ENCODE results near the gene ZBTB42.
"Not testable (repeated sequence)": the region's sequence is repeated elsewhere in the genome, so short reads cannot be mapped to it uniquely, and the experiment has no call there.

ZBTB42 gene

DNA sequence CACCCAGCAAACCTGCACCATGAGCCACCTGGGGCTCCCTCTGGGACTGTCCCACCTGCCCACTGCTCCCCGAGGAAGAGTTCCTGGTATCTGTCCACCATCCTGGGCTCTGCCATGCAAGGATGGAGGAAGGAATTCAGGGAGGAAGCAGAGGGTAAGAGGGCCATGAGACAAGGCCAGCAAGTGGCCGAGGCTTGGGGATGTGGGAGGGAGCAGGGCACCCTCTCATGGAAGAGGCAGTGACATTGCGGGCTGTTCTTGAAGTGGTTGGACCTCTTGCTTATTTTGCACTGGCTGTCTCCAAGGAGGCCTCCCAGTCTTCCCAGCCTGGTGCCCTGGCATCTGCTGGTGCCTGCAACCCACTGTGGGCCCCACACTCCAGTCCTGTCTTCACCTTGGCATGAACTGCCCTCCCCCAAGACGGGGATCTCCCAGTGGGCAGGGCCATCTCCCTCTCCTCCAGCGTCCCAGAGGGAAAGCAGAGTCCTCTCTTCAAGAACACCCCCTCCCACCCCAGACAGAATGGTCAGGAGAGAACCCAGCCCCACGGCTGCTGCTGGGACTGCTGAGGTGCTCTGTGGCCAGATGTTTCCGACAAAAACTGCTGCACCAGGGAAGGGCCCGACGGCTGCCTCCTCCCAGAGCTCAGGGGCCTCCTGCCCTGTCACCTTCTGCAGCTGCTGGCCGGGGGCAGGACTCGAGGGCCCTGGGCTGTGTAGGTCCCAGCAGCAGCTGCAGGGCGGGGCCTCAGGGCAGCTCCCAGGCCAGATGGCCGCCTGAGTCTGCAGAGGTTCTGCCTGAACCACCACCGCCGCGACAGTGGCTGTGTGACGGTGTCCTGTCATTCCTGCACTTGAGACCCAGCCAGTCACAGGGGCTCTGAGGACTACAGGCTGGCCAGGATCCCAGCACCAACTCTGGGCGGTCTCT, 3.5 kb upstream of the ZBTB42 start:
- peak; percentile 15 for DNase-seq

DNA sequence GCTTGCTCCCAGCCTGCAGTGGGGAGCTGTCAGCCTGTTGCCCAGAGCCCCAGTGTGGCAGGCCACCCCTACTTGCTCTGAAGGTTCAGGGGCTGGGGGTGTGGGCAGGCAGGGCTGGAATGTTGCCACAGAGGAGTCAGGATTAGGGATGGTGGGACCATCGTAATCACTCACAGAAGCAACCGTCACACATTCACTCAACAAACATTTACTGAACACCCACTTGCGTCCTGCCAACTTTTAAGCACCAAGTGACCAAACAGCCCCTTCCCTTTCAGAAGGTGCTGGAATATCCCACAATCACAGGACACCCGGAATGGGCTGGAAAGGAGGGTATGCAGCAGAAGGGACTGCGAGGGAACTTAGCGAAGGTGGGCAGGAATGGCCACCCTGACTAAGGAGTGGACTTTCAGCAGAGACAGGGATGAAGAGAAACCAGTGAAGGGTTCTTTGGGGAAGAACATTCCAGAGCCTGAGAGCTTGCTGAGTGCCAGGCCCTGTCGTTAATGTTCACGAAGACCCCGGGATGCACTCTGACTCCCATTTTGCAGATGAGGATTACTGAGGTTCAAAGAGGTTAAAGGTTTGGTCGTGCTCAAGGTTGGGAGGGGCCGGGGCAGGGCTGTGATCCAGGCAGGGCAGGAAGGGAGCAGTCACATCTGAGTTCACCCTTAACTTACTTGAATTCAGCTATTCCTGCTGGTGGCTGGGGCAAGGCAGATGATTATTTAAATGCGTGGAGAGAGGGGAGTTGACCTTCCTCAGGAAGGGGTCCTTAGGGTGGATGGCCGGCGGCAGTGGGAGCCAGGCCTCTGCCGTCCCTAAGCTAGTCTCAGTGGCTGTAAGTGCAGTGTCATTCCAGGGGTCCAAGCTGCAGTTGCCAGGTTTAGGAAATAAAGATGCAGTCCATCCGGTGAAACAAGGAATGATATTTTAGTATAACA, 2.3 kb upstream of the ZBTB42 start:
- no peak for DNase-seq

DNA sequence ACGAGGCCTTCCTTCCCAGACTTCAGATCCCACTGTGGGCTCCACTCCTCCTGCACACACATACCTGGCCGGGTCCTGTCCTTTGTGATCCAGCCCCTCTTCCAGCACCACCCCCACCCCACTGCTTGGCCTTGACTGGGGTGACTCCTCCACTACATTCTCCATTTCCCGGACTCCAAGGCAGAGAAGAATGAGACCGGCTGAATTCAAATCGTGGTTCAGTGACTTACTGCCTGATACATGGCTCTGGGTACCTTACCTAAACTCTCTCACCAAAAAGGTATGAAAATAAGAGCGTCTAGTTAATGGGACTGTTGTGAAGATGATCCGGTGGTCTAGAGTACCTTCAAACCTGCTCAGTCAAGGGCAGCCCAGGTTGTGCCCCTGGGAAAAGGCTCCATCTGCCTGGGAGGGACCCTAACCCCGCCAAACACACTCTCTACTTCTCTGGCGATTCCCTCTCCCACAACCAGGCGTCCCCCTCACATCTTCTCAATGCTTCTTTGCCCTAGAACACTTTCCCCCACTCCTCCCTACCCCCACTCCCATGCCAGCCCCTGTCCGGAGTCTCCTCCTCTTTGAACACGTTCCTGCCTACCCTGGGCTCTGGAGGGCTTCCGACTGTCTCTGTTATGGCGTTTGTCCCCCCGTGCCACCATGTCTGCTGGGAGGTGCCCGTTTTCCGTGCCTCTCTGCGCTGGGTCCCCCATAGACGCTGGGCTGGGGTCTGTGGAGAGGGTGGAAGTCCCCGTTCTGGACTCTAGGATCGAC, 1.5 kb upstream of the ZBTB42 start:
- no peak for DNase-seq

DNA sequence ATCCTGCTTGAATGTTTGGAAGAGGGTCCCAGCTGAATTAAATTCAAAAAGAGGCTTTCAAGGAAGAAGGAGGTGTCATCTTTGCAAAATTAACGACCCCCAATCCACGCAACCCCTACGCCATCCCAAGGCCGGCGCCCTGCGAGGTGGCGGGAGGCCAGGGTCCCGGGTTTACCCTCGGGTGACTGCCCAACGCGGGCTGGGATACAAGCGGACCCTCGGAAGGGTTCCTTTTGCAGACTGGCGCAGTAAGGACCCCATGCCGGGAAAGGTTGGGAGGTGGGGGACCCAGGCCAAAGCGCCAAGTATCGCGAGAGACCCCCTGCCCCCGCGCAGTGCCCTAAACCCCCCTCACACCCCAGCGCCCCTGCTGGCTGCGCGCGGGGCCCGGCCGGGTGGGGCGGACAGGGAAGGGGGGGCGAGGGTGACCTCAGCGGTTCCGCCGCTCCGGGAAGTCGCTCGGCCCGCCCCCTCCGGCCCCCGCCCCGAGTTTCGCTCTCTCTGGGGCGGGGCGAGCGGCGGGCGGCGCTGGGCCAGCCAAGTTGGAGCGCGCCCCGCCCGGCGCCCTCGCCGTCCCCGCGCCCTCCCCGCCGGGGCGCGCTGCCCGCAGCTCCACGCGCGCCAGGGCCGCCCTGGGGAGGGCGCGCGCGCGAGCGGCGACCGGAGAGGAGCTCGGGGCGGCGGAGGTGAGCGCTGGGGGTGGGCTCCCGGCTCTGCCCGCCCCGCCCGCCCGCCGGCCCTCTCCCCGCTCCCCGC, 708 bp upstream of the ZBTB42 start:
- DNase-seq = peak; percentile 80

DNA sequence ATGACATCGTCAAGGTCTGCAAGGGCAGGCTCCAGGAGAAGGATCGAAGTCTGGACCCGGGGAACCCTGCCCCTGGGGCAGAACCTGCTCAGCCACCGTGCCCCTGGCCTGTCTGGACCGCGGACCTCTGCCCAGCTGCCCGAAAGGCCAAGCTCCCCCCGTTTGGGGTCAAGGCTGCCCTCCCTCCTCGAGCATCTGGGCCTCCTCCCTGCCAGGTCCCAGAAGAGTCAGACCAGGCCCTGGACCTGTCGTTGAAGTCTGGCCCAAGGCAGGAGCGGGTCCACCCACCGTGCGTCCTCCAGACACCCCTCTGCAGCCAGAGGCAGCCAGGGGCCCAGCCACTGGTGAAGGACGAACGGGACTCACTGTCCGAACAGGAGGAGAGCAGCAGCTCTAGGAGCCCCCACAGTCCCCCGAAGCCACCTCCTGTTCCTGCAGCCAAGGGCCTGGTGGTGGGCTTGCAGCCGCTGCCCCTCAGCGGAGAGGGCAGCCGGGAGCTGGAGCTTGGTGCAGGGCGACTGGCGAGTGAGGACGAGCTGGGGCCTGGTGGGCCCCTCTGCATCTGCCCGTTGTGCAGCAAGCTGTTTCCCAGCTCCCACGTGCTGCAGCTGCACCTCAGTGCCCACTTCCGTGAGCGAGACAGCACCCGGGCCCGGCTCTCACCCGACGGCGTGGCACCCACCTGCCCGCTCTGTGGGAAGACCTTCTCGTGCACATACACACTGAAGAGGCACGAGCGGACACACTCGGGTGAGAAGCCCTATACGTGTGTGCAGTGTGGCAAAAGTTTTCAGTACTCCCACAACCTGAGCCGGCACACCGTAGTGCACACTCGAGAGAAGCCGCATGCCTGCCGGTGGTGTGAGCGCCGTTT, 856 bp downstream of the ZBTB42 start:
- no peak for DNase-seq

DNA sequence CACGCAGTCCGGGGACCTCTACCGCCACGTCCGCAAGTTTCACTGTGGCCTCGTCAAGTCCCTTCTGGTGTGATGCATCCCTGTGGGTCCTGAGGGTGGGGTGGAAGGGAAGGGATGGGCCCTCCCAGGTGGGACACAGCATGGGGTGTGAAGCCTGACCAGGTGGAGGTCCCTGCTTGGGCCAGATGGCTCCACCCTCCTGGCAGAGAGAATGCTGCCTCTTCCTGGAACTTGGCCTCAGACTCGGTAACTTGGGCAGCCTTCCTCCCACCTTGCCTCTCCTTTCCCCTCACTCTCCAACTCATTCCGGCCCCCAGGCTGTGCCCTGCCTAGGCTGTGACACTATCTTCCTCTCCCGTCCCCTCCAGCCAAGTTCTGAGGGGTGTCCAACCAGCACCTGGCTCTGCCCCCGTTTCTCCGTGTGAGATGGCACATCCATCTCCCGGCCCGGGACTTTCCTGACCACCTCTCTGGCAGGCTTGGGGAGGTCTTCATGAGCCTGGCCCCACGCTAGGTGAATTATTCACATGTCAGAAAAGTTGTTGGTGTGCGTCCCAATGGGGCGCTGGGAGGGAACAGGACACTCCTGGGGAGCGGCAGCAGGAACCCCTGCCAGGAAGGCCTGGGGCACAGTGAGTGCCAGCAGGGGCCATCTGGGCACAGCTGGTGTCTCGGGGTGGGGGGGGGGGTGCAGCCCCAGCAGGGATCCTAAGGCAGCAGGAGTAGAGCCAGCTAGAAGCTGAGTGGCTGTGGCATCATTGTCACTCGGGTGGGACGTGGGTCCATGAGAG, 1.7 kb downstream of the ZBTB42 start:
- DNase-seq = no peak

DNA sequence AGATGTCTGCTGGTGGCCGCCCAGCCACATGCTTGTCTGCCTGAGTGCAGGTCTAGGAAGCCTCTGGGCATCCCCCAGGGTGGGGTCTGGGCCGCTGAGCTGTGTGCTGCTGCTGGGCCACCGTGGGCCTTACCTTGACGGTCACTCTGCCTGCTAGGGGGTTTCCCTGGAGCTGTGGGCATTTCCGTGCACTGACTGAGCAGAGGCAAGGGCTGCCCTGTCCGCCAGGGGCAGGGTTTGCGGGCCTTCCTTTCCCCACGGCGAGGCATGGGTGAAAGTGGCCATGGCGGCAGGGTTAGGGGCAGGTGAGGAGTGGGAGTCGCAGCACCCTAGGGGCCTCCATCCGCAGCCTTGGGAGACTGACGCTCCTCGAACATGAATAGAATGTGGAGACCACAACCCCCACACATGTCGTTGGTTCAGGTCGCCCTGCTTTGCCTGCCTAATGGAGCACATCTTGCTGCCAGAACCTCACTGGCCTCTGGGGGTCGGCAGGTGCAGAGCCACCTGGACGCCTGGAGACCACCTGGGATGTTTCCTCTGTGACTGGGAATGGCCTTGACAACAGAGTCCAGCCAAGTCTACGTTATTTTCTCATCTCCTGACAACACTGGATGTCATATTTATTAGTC, 2.5 kb downstream of the ZBTB42 start:
- no peak for DNase-seq

DNA sequence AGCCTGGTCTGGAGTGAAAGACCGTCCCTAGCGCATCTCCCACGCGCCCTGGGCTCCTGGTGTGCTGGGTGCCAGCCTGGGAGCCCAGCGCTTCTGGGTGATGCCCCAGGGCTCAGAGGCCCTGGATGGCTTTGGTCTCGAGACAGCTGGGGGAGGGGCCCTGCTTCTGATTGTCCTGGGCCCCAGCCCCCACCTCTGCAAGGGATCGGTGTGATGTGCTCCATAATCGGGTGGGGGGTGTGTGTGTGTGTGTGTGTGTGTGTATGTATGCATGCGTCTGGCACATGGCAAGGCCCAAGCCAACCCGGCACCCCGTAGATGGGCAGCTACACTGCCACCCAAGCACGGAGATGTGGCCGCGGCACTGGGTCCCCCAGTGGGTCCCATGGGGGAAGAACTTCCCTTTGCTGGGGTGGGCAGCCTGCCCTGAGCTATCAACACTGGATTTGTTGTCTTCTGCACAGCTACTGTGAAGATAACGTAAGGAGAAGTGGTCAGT, 3.1 kb downstream of the ZBTB42 start:
- no peak for DNase-seq

DNA sequence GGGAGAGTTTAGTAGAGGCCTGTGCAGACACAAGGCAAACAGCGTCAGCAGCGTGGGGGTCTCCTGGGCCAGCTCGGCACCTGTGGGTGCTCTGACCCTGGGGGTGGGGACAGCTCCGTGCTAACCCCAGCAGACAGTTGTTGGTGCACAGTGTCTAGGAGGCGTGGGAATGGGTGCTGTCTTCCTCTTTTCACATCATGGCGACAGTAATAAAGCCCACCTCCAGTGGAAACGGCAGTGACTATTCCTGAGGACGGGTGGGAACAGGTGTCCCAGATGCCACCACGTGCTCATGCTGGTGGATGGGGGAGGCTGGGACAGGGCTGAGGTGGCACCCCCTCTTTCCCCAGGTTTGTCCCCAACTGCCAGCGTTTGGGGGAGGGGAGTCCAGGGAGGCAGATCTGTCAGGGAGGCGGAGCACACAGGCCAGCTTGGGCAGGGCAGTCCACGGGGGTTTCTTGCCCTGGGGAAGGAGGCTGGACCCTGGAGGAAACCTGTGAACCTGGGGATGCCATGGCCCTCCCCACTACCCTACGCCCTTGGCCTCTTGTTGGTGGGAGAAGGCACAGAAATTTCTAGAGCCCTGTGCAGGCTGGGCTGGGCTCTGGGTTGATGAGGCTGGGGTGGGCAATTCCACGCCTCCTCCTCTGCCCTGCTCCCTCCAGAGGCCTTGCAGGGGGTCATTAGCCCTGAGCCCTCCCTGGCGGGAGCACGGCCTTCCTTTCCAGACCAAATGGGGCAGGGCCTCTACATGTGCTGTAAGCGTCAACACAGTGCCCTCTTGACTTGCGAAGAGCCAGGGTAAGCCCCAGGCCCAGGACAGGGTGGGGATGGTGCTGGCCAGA, 3.8 kb downstream of the ZBTB42 start:
- DNase-seq = no peak

DNA sequence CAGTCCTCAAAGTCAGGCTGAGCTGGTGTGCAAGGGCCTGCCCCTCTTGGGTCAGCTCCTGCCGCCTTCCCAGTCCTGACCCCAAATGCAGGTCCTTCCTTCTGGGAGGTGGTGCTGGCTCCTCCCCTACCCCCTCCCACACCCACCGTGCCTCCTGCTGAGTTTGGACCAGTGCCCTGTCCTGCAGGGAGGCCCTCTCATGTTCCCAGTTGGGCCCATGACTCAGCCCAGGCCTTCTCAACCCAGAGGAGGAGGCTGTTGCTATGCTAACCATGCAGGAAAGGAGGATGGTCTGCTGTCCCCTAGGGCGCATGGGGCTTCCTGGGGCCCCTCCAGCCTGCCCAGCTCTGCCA, 4.4 kb downstream of the ZBTB42 start:
- peak; percentile 37 for DNase-seq

DNA sequence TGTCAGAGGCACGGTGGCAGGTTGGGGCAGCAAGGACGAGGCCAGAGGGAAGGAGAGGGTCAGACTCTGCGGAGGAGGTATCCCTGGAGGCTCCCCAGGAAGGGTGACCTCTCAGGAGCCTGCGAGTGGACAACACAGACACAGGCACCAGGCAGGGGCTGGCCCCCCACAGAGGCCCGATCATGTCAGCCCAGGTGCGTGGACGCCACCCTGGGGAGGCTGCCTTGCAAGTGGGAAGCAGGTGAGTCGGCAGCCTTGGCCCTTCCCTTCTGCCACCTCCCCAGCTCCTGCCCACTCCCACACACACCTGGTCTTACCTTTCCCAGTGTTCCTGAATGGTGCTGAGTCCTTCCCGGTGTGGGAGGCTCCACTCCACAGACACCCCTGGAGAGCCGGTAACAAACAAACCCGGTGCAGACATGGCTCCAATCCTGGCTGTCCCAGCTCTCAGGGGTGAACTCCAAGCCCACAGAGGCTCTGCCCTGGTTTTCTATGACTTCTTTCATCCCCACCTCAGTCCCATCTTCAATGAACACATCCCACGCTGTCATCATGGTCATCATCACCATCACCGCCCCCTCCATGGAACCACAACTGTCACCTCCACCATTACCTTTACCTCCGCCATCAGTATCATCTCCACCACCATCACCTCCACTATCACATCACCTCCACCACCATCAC, 5.2 kb downstream of the ZBTB42 start:
- no peak for DNase-seq

DNA sequence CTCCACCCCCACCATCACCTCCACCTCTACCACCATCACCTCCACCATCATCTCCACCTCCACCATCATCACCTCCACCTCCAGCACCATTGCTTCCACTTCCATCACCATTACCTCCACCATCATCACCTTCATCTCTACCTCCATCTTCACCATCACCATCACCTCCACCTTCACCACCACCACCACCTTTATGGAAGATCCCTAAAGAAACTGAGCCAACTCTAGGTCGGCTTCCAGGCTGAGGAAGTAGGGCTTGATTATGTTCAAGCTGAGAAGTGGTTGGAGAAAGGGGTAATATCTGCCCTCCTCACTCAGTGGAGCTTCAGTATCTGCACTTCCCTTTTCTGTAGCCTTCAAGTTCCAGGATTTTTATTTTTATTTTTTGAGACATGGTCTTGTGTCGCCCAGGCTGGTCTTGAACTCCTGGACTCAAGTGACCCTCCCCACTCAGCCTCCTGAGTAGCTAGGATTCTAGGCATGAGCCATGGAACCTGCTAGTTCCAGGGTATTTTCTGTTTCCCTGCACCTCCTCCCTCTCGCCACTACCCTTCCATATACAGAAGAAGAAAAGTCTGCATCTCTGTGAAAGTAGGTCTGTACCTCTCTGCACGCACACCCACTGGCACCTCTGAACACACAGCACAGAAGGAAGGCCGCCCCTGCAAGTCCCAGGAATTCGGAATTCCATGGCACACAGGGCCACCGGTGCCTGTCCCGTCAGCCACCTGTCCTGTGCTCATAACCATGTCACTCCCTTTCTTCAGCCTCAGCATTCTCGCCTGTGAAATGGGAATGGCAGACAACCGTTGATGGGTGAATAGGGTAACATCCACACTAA, 5.9 kb downstream of the ZBTB42 start:
- no peak for DNase-seq

DNA sequence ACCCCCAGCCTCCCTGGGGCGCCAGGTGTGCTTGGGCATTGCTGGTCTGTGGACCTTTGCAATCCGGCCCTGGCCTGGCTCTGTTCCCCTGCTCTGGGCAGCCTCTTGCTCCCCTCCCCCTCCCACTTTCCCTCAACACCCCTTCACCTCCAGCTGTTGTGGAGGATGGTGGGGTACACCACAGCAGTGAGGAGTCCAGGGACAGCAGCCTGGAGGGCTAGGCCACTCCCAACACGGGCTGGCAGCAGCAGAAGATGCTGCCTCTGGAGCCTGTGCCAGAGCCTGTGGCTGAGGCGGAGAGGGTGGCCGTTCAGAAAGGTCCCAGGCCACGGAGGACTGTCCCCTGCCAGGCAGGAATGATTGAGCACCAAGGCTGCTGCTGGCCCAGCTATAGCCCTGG, 7.6 kb downstream of the ZBTB42 start:
- DNase-seq = no peak

DNA sequence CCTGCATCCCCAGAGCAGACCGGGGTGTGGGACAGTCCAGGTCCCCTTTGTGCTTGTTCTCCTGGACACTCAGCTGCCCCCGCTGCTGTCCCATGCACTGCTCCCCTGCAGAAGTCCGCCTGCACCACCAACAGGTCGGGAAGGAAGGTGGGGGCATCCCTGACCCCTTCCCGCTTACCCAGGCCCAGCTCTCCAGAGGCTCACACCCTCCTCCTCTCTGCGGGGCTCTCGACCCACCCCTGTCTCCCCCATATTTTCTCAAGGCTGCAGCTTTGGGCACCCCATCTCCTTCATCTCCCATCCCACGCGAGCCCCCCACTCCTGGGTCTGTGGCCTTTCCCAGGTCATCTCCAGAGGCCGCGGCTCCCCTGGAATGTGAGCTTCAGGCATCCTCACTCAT, 9.4 kb downstream of the ZBTB42 start:
- DNase-seq = no peak

DNA sequence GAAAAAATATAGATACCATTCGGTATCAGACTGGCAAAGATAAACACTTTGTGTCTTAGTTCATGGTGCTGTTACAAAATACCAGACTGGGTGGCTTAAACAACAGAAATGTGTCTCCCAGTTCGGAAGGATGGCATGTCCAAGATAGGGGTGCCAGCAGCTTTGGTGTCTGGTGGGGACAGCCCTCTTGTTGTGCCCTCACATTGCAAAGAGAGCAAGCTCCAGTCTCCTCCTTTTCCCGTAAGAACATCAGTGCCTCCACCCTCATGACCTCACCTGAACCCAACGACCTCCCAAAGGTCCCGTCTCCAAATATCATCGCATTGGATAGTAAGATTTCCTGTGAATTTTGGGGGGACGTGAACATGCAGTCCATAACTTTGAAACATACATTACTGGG, 12.4 kb downstream of the ZBTB42 start:
- no peak for DNase-seq

DNA sequence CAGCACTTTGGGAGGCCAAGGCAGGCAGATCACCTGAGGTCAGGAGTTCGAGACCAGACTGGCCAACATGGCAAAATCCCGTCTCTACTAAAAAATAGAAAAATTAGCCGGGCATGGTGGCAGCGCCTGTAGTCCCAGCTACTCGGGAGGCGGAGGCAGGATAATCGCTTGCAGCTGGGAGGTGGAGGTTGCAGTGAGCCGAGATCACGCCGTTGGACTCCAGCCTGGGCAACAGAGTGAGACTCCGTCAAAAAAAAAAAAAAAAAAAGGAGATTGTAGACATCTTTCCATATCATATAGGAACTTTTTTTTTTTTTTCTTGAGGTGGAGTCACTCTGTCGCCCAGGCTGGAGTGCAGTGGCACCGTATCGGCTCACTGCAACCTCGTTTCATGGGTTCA, 13.8 kb downstream of the ZBTB42 start:
- DNase-seq = not testable (repeated sequence)

DNA sequence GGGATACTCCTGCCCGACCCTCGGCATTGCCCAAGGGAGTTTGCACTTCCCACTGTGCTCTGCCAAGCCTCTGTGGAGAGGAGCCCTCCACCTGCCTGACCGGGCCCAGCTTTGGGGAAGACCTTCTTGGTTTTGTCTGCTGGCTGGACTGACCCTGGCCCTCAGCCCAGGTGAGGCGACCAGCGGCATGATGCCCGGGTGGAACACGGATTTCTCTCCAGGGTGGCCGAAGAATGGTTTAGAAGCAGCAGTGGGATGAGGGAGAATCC, 15.6 kb downstream of the ZBTB42 start:
- no peak for DNase-seq
